Upper lobe of left lung (tissue), 6 donors: ENCODE measurements around the gene TMEM126B. TPM values are rescaled to one million over a fixed set of nuclear protein-coding genes. Genes with fewer than 3 reads are reported as not detected.

Experiments
- ATAC-seq, 2 donors: fragments of 200-7000 bp; cut with Tn5 transposase; one replicate each; pipeline ENCODE4 v1.9.1; 2022; ENCODE audit warnings: mild to moderate bottlenecking in 2 of 2, moderate library complexity in 2 of 2; ENCODE audit not compliant: low FRiP score in 2 of 2
- DNase-seq, 2 donors: peaks; one replicate each; pipeline ENCODE4 v3.0.0-alpha.2; 2019 to 2020
- H3K27ac ChIP-seq, 4 donors: fragments of 200-600 bp; sonication (generic); one replicate each; pipeline ENCODE4 v1.5.1; 2016 to 2019
- H3K27me3 ChIP-seq, 4 donors: fragments of 200-600 bp; sonication (generic); one replicate each; pipeline ENCODE4 v1.5.1; 2017 to 2019
- H3K36me3 ChIP-seq, 4 donors: fragments of 200-600 bp; sonication (generic); one replicate each; pipeline ENCODE4 v1.5.1; 2016 to 2019
- H3K4me1 ChIP-seq, 4 donors: fragments of 200-600 bp; sonication (generic); one replicate each; pipeline ENCODE4 v1.5.1; 2018 to 2019
- H3K4me3 ChIP-seq, 4 donors: fragments of 200-600 bp; sonication (generic); one replicate each; pipeline ENCODE4 v1.5.1; 2017 to 2019; ENCODE audit warnings: mild to moderate bottlenecking in 2 of 4, moderate library complexity in 1 of 4
- H3K9me3 ChIP-seq, 4 donors: fragments of 200-600 bp; sonication (generic); one replicate each; pipeline ENCODE4 v1.5.1; 2018 to 2019
- CTCF ChIP-seq, 6 experiments: fragments of 450-650 bp in 4 of 6; fragments of 200-600 bp in 2 of 6; sonication (generic) in 2 of 6; IDR thresholded peaks; one replicate each; pipeline ENCODE4 v1.5.1; 2016 to 2019; ENCODE audit warnings: antibody characterized with exemption in 6 of 6
- EP300 ChIP-seq, 4 donors: sonication (generic); formaldehyde crosslinking; IDR thresholded peaks; one replicate each; pipeline ENCODE4 v1.5.1; 2017; ENCODE audit warnings: antibody characterized with exemption in 4 of 4, control low read depth in 2 of 4
- POLR2A ChIP-seq, 4 donors: fragments of 450-650 bp; IDR thresholded peaks; one replicate each; pipeline ENCODE4 v1.5.1; 2016 to 2017; ENCODE audit warnings: antibody characterized with exemption in 4 of 4, mild to moderate bottlenecking in 2 of 4
- POLR2AphosphoS5 ChIP-seq, 2 donors: sonication (generic); formaldehyde crosslinking; IDR thresholded peaks; one replicate each; pipeline ENCODE4 v1.5.1; 2017; ENCODE audit warnings: antibody characterized with exemption in 2 of 2
- WGBS, 2 donors: methylation state at CpG; one replicate each; pipeline ENCODE4 v1.1.5; 2017 to 2018; 5-methylcytosine and 5-hydroxymethylcytosine counted together
- total RNA-seq, 6 donors: library from RNA; depleted of rRNA in 4 of 6; stranded (reverse); fragments of >200 nt in 4 of 6; gene quantifications; one replicate each; pipeline versions ENCODE4 v1.1.0 to v1.2.1, GENCODE V29; 2016 to 2021
- donor health status: DM: no; HTN: no; CAD: no; lungs with moderate emphysema.
- donor health status: DM: no; HTN: yes; CAD: no; lungs with severe emphysema.

Gene TMEM126B
- total RNA-seq, 6 donors from 2014 or later = 19.3 to 72.6 (median 44.8) TPM

DNA sequence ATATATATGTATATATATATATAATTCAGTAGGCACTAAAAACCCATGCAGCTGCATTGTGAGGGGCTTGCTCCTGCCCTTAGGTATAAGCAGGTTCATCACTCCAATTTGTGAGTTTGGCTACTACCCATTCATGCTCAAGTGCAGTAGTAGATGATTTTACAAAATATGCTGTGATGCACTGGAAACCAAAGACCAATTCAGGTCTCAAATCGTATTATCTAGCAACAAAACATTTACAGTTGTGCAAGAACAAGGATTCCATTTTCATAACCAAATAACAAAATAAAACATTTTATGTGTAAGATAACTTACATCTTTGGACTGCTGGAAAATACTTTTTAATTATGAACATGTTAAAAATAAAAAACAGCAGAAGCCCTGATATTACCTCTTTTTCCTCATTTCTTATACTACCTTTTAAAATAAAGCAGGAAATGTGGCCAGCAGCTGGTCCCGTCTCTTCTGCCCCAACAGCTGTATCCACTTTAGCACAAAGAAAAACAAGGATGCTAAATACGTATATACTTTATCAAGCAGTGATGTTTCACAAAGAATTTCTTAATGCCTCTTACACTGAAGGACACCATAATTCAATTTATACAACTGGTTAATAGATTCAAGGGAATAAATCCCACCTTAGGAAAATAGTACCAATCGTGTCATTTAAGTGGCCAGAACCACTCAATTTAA is 33.7 kb downstream of the TMEM126B start:
- H3K9me3 ChIP-seq = no peaks in the 10 kb centered on the region
- ATAC-seq = no peak
- H3K4me3 ChIP-seq = peak overlapping the region in 3 of 4 donors; percentile 0 to 95 (median 84)
- WGBS, 2 donors = 10% methylated on average over 4 of the region's 4 CpGs
- H3K27ac ChIP-seq = no peak overlapping the region
- no peaks in the 10 kb centered on the region for H3K27me3 ChIP-seq
- peaks cover 39 to 53% (median 49%) of the 10 kb centered on the region in 4 donors for H3K4me1 ChIP-seq
- no peak for TF ChIP-seq POLR2A (IDR thresholded peaks at IDR 0.05)
- H3K36me3 ChIP-seq = peaks cover 0 to 57% (median 4%) of the 10 kb centered on the region in 4 donors
- DNase-seq = no peak

DNA sequence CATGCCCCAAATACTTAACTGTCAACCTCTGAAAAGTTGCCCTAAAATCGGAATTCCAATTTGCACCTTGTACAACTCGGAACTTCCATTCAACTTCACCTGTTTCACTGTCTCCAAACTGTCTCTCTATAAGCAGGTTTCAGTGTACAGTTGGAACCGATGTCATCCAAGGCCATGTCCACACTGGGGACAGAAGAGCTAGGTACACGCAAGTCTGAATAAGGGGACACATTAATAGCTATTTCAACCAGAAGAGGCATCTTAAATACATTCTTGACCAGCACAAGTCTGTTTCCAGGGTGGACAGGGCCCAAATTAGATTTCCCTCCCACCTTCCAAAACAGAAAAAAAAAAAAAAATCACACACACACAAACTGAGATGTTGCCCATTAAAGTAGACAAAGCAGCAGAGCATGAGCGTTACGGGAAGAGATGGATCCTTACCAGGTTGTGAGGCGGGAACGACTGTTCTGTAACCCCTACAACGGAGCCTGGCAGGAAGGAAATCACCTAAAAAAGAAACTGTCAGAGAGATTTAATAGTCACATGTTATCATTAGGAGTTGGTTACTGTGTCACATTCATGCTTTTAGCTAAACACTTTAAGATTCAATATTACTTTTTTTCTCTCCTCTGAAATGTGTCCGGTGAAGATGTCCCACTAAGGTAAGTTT is 34.8 kb downstream of the TMEM126B start:
- H3K27me3 ChIP-seq = no peaks in the 10 kb centered on the region
- TF ChIP-seq CTCF (IDR thresholded peaks at IDR 0.05) = no peak
- no peak for TF ChIP-seq POLR2A (IDR thresholded peaks at IDR 0.05)
- no peak for TF ChIP-seq EP300 (IDR thresholded peaks at IDR 0.05)
- TF ChIP-seq POLR2AphosphoS5 (IDR thresholded peaks at IDR 0.05) = no peak
- peak overlapping the region; percentile 92 to 100 (median 97) for H3K27ac ChIP-seq
- H3K36me3 ChIP-seq = peaks cover 0 to 47% (median 3%) of the 10 kb centered on the region in 4 donors
- H3K4me1 ChIP-seq = peaks cover 37 to 49% (median 45%) of the 10 kb centered on the region in 4 donors
- H3K4me3 ChIP-seq = peak overlapping the region; percentile 55 to 95 (median 79)
- no peak for ATAC-seq
- WGBS, 2 donors = 4 to 6% methylated on average over 10 of the region's 10 CpGs
- no peak for DNase-seq
- H3K9me3 ChIP-seq = no peaks in the 10 kb centered on the region

GRCh38 chr11:85663753-85664614 is 35.6 kb downstream of the TMEM126B start:
- H3K4me3 ChIP-seq = peak overlapping the region; percentile 55 to 95 (median 79)
- H3K9me3 ChIP-seq = no peaks in the 10 kb centered on the region
- DNase-seq (peak; percentile 87 to 96), ATAC-seq (peak; percentile 83 to 88)
- H3K27me3 ChIP-seq = no peaks in the 10 kb centered on the region
- H3K36me3 ChIP-seq = peaks cover 0 to 40% (median 3%) of the 10 kb centered on the region in 4 donors
- peaks cover 30 to 44% (median 38%) of the 10 kb centered on the region in 4 donors for H3K4me1 ChIP-seq
- peak overlapping the region; percentile 92 to 100 (median 97) for H3K27ac ChIP-seq
- TF ChIP-seq CTCF (IDR thresholded peaks at IDR 0.05) = peak; percentile 35 to 75 (median 67)
- TF ChIP-seq POLR2A (IDR thresholded peaks at IDR 0.05) = peak in 1 of 4 donors; percentile 39
- no peak for TF ChIP-seq POLR2AphosphoS5 (IDR thresholded peaks at IDR 0.05)
- TF ChIP-seq EP300 (IDR thresholded peaks at IDR 0.05) = no peak
- WGBS, 2 donors = 1 to 2% methylated on average over 29 to 73 of the region's 73 CpGs

DNA sequence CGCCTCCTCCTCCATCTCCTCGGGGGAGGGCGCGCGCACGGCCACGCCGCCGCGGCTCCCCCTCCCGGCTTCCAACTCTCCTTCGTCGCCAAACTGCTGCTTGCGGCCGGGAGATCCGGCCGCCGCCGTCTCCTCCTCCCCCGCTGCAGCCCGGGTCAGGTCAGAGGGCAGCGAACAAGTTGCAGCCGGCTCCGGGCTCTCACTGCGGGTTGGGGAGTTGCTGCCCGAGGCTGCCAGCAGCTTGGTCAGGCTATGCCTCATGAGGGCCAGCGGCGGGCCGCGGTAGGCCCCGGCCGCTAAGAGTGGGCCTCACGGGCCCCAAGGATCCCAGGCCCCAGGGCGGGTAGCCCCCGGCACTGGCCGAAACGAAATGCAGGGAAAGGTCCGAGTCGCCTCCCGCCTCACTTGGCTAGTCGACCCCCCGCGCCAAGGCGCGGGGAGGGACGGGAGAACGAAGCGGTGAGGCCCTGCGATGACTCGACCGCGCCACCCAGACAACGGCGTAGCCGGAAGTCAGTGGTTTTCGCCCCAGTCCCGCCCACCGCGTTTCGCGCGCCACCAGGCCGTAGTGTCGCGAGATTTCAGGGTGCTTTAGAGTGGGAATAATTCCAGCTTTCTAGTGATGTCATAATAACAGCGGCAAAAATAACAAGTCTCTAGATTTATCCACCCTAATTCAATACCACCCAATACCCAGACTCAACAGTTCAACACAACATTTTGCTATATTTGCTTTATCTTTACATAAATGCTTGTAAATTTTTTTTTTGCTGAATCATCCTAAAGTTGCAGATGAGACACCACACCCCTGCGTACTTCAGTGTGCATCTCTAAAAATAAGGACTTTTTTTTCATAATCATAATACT is 36.5 kb downstream of the TMEM126B start, which contains the start of gene CREBZF:
Gene CREBZF, minus strand, starts transcription at position 515 of the 867 bp plus-strand sequence. Its CDS starts 254 bp downstream, at position 261.
- WGBS, 2 donors = 1% methylated on average over 19 to 49 of the region's 67 CpGs
- TF ChIP-seq EP300 (IDR thresholded peaks at IDR 0.05) (peak in 1 of 4 donors; percentile 46), POLR2A (IDR thresholded peaks at IDR 0.05) (peak; percentile 87 to 99 (median 98)), POLR2AphosphoS5 (IDR thresholded peaks at IDR 0.05) (peak; percentile 95 to 98), CTCF (IDR thresholded peaks at IDR 0.05) (peak in 2 of 6 experiments; percentile 27 to 32)
- Histone ChIP-seq H3K36me3 (peaks cover 0 to 31% (median 3%) of the 10 kb centered on the region in 4 donors), H3K4me1 (peaks cover 29 to 38% (median 31%) of the 10 kb centered on the region in 4 donors), H3K27me3 (no peaks in the 10 kb centered on the region), H3K4me3 (peak within 1 kb of the TSS; percentile 55 to 95 (median 79)), H3K27ac (peak within 1 kb of the TSS; percentile 92 to 100 (median 97)), H3K9me3 (no peaks in the 10 kb centered on the region)
- ATAC-seq = peak; percentile 97 to 98
- peak; percentile 91 to 98 for DNase-seq
